Liver (tissue), 9 donors: Measurements from ENCODE around the gene MRPL54. TPM values are rescaled to one million over a fixed set of nuclear protein-coding genes. Genes with fewer than 3 reads are reported as not detected.

Experiments
- DNase-seq: peaks from one replicate; pipeline ENCODE4 v3.0.0-alpha.2; 2017; ENCODE audit warnings: low spot score
- H3K27ac ChIP-seq, 2 donors: one replicate each; pipeline ENCODE4 v1.7.0; 2013; ENCODE audit warnings: inconsistent platforms in 2 of 2, low read length in 2 of 2, control low read depth in 1 of 2, low read depth in 1 of 2, mild to moderate bottlenecking in 1 of 2
- H3K27me3 ChIP-seq, 4 donors: one replicate each; pipeline versions ENCODE4 v1.6.1 to v1.7.0; 2013; ENCODE audit warnings: low read length in 3 of 4, inconsistent platforms in 1 of 4, mild to moderate bottlenecking in 1 of 4, moderate library complexity in 1 of 4; ENCODE audit not compliant: control insufficient read depth in 4 of 4, insufficient read depth in 4 of 4
- H3K36me3 ChIP-seq, 4 donors: one replicate each; pipeline versions ENCODE4 v1.6.1 to v1.7.0; 2013; ENCODE audit warnings: low read length in 3 of 4, mild to moderate bottlenecking in 3 of 4, low read depth in 1 of 4, moderate library complexity in 1 of 4; ENCODE audit not compliant: control insufficient read depth in 4 of 4, insufficient read depth in 3 of 4
- H3K4me1 ChIP-seq, 4 donors: one replicate each; pipeline versions ENCODE4 v1.6.1 to v1.7.0; 2013; ENCODE audit warnings: low read length in 3 of 4, mild to moderate bottlenecking in 3 of 4, moderate library complexity in 1 of 4; ENCODE audit not compliant: control insufficient read depth in 4 of 4, insufficient read depth in 4 of 4
- H3K4me3 ChIP-seq, 3 donors: one replicate each; pipeline versions ENCODE4 v1.6.1 to v1.7.0; 2013; ENCODE audit warnings: low read length in 3 of 3, control low read depth in 1 of 3, low read depth in 1 of 3, mild to moderate bottlenecking in 1 of 3
- H3K9ac ChIP-seq, 2 donors: one replicate each; pipeline ENCODE4 v1.7.0; 2013; ENCODE audit warnings: low read length in 2 of 2, mild to moderate bottlenecking in 2 of 2, moderate library complexity in 2 of 2, control low read depth in 1 of 2, low read depth in 1 of 2
- H3K9me3 ChIP-seq, 4 donors: one replicate each; pipeline versions ENCODE4 v1.6.1 to v1.7.0; 2013; ENCODE audit warnings: low read length in 3 of 4; ENCODE audit not compliant: control insufficient read depth in 4 of 4
- EGR1 ChIP-seq, 2 donors: IDR thresholded peaks; 2 replicates each; pipeline ENCODE4 v1.6.1; 2016 to 2018; ENCODE audit warnings: antibody characterized with exemption in 2 of 2, low read depth in 2 of 2
- FOXA1 ChIP-seq: IDR thresholded peaks from 2 replicates; pipeline ENCODE4 v1.6.1; 2016; ENCODE audit warnings: antibody characterized with exemption
- FOXA2 ChIP-seq: IDR thresholded peaks from 2 replicates; pipeline ENCODE4 v1.6.1; 2016; ENCODE audit warnings: antibody characterized with exemption
- GABPA ChIP-seq, 2 donors: IDR thresholded peaks in 1 of 2; conservative IDR thresholded peaks in 1 of 2; 2 replicates each; pipeline ENCODE4 v1.6.1; 2016; ENCODE audit warnings: antibody characterized with exemption in 2 of 2, mild to moderate bottlenecking in 1 of 2, moderate library complexity in 1 of 2
- HNF4A ChIP-seq, 2 donors: conservative IDR thresholded peaks; 2 replicates each; pipeline ENCODE4 v1.6.1; 2016; ENCODE audit warnings: antibody characterized with exemption in 2 of 2, mild to moderate bottlenecking in 2 of 2
- HNF4G ChIP-seq: IDR thresholded peaks from 2 replicates; pipeline ENCODE4 v1.6.1; 2016; ENCODE audit warnings: antibody characterized with exemption
- JUND ChIP-seq, 2 donors: IDR thresholded peaks; 2 replicates each; pipeline ENCODE4 v1.6.1; 2016; ENCODE audit warnings: antibody characterized with exemption in 2 of 2
- NR2F2 ChIP-seq: IDR thresholded peaks from 2 replicates; pipeline ENCODE4 v1.6.1; 2016; ENCODE audit warnings: antibody characterized with exemption
- RAD21 ChIP-seq, 2 donors: IDR thresholded peaks; 2 replicates each; pipeline ENCODE4 v1.6.1; 2016; ENCODE audit warnings: antibody characterized with exemption in 2 of 2, mild to moderate bottlenecking in 2 of 2
- RXRA ChIP-seq, 2 donors: IDR thresholded peaks; 2 replicates each; pipeline ENCODE4 v1.6.1; 2017 to 2018; ENCODE audit warnings: antibody characterized with exemption in 2 of 2, mild to moderate bottlenecking in 1 of 2
- SP1 ChIP-seq: IDR thresholded peaks from 2 replicates; pipeline ENCODE4 v1.6.1; 2018; ENCODE audit warnings: antibody characterized with exemption, mild to moderate bottlenecking
- TAF1 ChIP-seq: conservative IDR thresholded peaks from 2 replicates; pipeline ENCODE4 v1.6.1; 2016; ENCODE audit warnings: antibody characterized with exemption, mild to moderate bottlenecking
- YY1 ChIP-seq: IDR thresholded peaks from 2 replicates; pipeline ENCODE4 v1.6.1; 2016; ENCODE audit warnings: antibody characterized with exemption, mild to moderate bottlenecking
- WGBS: extraction: QIAGEN DNeasy Blood & Tissue Kit; methylation state at CpG from one replicate; pipeline ENCODE4 v1.1.7; 2013; 5-methylcytosine and 5-hydroxymethylcytosine counted together
- polyA plus RNA-seq, 2 donors: library from polyadenylated mRNA; stranded (reverse) in 1 of 2; unstranded in 1 of 2; fragments of 200-250 nt in 1 of 2; fragments of >200 nt in 1 of 2; fragmentation: Nextera tagmentation in 1 of 2; extraction: Ambion mirVana in 1 of 2; gene quantifications; one replicate each; pipeline versions ENCODE4 v1.2.1 to v1.2.3, GENCODE V29; 2013 to 2015
- total RNA-seq, 2 donors: library from RNA; depleted of rRNA; stranded (reverse); fragments of >200 nt; gene quantifications; one replicate each; pipeline ENCODE4 v1.2.3, GENCODE V29; 2014
- TF ChIP-seq, protein P1 (sequence below): IDR thresholded peaks from 2 replicates; pipeline ENCODE4 v1.6.1; 2016; ENCODE audit warnings: antibody characterized with exemption, mild to moderate bottlenecking
- TF ChIP-seq, protein P2 (sequence below): fragments of 150-350 bp; IDR thresholded peaks from 2 replicates; pipeline ENCODE4 v1.5.1; 2017; ENCODE audit warnings: improper control_type of control experiment, low read depth, low read length; ENCODE audit not compliant: missing input control
- TF ChIP-seq, protein P3 (sequence below): IDR thresholded peaks from 2 replicates; pipeline ENCODE4 v1.6.1; 2016; ENCODE audit warnings: antibody characterized with exemption
- TF ChIP-seq, protein P4 (sequence below): IDR thresholded peaks from 2 replicates; pipeline ENCODE4 v1.6.1; 2016; ENCODE audit warnings: antibody characterized with exemption
- TF ChIP-seq, protein P5 (sequence below): IDR thresholded peaks from 2 replicates; pipeline ENCODE4 v1.6.1; 2016; ENCODE audit warnings: antibody characterized with exemption
- donor health status: healthy.
- donor health status: healthy.
- donor health status: healthy.
- donor health status: healthy.
- donor health status: healthy.

MRPL54 gene
- total and polyA plus RNA-seq, 4 donors, result 25.1 to 109 (median 42.9) TPM

DNA sequence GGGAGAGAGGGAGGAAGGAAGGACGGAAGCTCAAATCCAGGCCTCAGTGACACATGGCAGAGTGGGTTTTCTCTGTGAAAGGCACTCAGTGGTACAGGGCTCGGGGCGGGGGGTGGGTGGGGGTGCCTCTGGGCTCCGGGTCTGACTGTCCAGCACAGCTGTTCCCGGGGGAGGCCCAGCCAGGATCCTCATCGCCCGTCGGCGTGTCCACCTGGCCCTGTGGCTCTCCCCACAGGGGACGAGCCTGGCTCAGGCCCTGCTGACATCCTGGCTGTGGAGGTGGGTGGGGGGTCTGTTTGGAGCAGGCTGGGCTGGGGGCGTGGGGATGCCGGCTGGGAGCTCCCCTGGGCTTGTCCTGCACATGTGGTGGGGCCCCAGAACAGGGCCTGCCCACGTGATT, 41.9 kb downstream of the MRPL54 start:
- 87% methylated on average over 13 of the region's 13 CpGs for WGBS
- no peak for DNase-seq
- no peak overlapping the region for H3K27ac ChIP-seq
- H3K36me3 ChIP-seq, result no peaks in the 10 kb centered on the region
- H3K9me3 ChIP-seq, result no peaks in the 10 kb centered on the region
- TF ChIP-seq, protein P1, sequence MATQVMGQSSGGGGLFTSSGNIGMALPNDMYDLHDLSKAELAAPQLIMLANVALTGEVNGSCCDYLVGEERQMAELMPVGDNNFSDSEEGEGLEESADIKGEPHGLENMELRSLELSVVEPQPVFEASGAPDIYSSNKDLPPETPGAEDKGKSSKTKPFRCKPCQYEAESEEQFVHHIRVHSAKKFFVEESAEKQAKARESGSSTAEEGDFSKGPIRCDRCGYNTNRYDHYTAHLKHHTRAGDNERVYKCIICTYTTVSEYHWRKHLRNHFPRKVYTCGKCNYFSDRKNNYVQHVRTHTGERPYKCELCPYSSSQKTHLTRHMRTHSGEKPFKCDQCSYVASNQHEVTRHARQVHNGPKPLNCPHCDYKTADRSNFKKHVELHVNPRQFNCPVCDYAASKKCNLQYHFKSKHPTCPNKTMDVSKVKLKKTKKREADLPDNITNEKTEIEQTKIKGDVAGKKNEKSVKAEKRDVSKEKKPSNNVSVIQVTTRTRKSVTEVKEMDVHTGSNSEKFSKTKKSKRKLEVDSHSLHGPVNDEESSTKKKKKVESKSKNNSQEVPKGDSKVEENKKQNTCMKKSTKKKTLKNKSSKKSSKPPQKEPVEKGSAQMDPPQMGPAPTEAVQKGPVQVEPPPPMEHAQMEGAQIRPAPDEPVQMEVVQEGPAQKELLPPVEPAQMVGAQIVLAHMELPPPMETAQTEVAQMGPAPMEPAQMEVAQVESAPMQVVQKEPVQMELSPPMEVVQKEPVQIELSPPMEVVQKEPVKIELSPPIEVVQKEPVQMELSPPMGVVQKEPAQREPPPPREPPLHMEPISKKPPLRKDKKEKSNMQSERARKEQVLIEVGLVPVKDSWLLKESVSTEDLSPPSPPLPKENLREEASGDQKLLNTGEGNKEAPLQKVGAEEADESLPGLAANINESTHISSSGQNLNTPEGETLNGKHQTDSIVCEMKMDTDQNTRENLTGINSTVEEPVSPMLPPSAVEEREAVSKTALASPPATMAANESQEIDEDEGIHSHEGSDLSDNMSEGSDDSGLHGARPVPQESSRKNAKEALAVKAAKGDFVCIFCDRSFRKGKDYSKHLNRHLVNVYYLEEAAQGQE, result no peak
- TF ChIP-seq SP1, result no peak
- no peak for TF ChIP-seq FOXA2
- TF ChIP-seq FOXA1, result no peak
- TF ChIP-seq, protein P2, sequence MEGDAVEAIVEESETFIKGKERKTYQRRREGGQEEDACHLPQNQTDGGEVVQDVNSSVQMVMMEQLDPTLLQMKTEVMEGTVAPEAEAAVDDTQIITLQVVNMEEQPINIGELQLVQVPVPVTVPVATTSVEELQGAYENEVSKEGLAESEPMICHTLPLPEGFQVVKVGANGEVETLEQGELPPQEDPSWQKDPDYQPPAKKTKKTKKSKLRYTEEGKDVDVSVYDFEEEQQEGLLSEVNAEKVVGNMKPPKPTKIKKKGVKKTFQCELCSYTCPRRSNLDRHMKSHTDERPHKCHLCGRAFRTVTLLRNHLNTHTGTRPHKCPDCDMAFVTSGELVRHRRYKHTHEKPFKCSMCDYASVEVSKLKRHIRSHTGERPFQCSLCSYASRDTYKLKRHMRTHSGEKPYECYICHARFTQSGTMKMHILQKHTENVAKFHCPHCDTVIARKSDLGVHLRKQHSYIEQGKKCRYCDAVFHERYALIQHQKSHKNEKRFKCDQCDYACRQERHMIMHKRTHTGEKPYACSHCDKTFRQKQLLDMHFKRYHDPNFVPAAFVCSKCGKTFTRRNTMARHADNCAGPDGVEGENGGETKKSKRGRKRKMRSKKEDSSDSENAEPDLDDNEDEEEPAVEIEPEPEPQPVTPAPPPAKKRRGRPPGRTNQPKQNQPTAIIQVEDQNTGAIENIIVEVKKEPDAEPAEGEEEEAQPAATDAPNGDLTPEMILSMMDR, result no peak
- TF ChIP-seq, protein P3, sequence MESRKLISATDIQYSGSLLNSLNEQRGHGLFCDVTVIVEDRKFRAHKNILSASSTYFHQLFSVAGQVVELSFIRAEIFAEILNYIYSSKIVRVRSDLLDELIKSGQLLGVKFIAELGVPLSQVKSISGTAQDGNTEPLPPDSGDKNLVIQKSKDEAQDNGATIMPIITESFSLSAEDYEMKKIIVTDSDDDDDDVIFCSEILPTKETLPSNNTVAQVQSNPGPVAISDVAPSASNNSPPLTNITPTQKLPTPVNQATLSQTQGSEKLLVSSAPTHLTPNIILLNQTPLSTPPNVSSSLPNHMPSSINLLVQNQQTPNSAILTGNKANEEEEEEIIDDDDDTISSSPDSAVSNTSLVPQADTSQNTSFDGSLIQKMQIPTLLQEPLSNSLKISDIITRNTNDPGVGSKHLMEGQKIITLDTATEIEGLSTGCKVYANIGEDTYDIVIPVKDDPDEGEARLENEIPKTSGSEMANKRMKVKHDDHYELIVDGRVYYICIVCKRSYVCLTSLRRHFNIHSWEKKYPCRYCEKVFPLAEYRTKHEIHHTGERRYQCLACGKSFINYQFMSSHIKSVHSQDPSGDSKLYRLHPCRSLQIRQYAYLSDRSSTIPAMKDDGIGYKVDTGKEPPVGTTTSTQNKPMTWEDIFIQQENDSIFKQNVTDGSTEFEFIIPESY, result no peak
- no peak for TF ChIP-seq RAD21 (IDR thresholded peaks at IDR 0.05)
- TF ChIP-seq, protein P4, sequence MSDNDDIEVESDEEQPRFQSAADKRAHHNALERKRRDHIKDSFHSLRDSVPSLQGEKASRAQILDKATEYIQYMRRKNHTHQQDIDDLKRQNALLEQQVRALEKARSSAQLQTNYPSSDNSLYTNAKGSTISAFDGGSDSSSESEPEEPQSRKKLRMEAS, result no peak
- no peak for TF ChIP-seq HNF4G
- TF ChIP-seq TAF1, result no peak
- TF ChIP-seq NR2F2, result no peak
- TF ChIP-seq JUND (IDR thresholded peaks at IDR 0.05), result no peak
- TF ChIP-seq EGR1 (IDR thresholded peaks at IDR 0.05; ENCODE audit: low read depth in 2 of 2), result no peak
- no peak for TF ChIP-seq GABPA (IDR thresholded peaks at IDR 0.05 in 1 of 2, conservative IDR thresholded peaks at IDR 0.05 in 1 of 2)
- TF ChIP-seq YY1, result no peak
- no peak for TF ChIP-seq HNF4A (conservative IDR thresholded peaks at IDR 0.05)
- no peak for TF ChIP-seq RXRA (IDR thresholded peaks at IDR 0.05)
- TF ChIP-seq, protein P5, sequence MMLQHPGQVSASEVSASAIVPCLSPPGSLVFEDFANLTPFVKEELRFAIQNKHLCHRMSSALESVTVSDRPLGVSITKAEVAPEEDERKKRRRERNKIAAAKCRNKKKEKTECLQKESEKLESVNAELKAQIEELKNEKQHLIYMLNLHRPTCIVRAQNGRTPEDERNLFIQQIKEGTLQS, result no peak
- no peak overlapping the region for H3K4me3 ChIP-seq
- no peak overlapping the region for H3K9ac ChIP-seq
- H3K4me1 ChIP-seq, result peaks cover 0 to 9% (median 0%) of the 10 kb centered on the region in 4 donors
- H3K27me3 ChIP-seq, result peaks cover 0 to 3% (median 1%) of the 10 kb centered on the region in 4 donors
